Ectodermal cell (in vitro differentiated cells): ENCODE data around the gene CACNA1B.

ENCODE experiments used
- H3K27ac ChIP-seq: 2 replicates; pipeline ENCODE4 v1.7.0; 2013; ENCODE audit warnings: mild to moderate bottlenecking, low read depth, low read length; ENCODE audit not compliant: insufficient read depth, poor library complexity, severe bottlenecking
- H3K27me3 ChIP-seq: 2 replicates; pipeline ENCODE4 v1.7.0; 2013; ENCODE audit warnings: mild to moderate bottlenecking, low read length; ENCODE audit not compliant: insufficient read depth, control insufficient read depth, poor library complexity, severe bottlenecking
- H3K36me3 ChIP-seq: one replicate; pipeline ENCODE4 v1.7.0; 2013; ENCODE audit warnings: low read length; ENCODE audit not compliant: control insufficient read depth, insufficient read depth
- H3K4me1 ChIP-seq: one replicate; pipeline ENCODE4 v1.7.0; 2013; ENCODE audit warnings: low read length; ENCODE audit not compliant: control insufficient read depth, insufficient read depth
- H3K4me3 ChIP-seq: 2 replicates; pipeline ENCODE4 v1.7.0; 2013; ENCODE audit warnings: low read depth, low read length, control low read depth; ENCODE audit not compliant: insufficient read depth
- H3K9me3 ChIP-seq: 2 replicates; pipeline ENCODE4 v1.7.0; 2013; ENCODE audit warnings: mild to moderate bottlenecking, low read length, moderate library complexity; ENCODE audit not compliant: control insufficient read depth
- WGBS, 2 experiments: methylation state at CpG; one replicate each; pipeline ENCODE4 v1.1.7; 2013; ENCODE audit warnings: missing lambda C conversion rate in 2 of 2; 5-methylcytosine and 5-hydroxymethylcytosine counted together

The CACNA1B gene

DNA sequence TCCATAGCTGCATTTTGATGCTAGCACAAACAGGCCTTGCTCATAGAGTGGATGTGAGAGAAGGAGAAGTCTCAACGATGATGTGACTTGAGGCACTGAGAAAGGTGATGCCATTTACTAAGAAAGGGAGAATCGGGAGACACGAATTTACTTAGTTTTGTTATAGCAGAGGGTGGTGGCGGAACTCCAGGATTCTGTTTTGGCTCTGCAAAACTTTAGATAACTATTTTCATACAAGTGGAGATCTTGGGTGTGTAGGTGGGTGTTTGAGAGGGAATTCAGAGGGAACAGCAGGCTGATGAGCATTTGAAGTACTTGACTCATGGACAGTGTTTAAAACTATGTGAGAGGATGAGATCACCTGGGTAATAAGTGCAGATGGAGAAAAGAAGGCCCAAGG is 43.2 kb downstream of the CACNA1B start:
- Histone ChIP-seq H3K9me3 (no peaks in the 10 kb centered on the region), H3K27me3 (no peaks in the 10 kb centered on the region), H3K4me1 (peaks cover 7% of the 10 kb centered on the region), H3K36me3 (no peaks in the 10 kb centered on the region), H3K27ac (no peak overlapping the region), H3K4me3 (no peak overlapping the region)
- WGBS, 2 experiments, result 86 to 87% methylated on average over 4 of the region's 4 CpGs

DNA sequence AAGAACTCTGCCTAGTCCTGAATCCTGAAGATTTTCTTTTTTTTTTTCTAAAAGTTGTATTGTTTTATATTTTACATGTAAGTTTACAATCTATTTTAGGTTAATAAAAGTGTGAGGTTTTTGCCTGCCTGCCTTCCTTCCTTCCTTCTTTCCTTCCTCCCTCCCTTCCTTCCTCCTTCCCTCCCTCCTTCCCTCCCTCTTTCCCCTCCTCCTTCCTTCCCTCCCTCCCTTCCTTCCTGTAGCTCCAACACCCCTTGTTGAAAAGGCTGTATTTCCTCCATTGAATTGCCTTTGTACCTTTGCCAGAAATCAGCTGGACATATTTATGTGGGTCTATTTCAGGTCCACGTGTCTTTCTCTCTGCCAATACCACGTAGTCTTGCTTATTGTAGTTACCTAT is 46.6 kb downstream of the CACNA1B start:
- Histone ChIP-seq H3K36me3 (no peaks in the 10 kb centered on the region), H3K27me3 (no peaks in the 10 kb centered on the region), H3K4me3 (no peak overlapping the region), H3K4me1 (peaks cover under 1% of the 10 kb centered on the region), H3K9me3 (no peaks in the 10 kb centered on the region), H3K27ac (no peak overlapping the region)
- 71 to 92% methylated on average over 2 of the region's 2 CpGs for WGBS, 2 experiments

DNA sequence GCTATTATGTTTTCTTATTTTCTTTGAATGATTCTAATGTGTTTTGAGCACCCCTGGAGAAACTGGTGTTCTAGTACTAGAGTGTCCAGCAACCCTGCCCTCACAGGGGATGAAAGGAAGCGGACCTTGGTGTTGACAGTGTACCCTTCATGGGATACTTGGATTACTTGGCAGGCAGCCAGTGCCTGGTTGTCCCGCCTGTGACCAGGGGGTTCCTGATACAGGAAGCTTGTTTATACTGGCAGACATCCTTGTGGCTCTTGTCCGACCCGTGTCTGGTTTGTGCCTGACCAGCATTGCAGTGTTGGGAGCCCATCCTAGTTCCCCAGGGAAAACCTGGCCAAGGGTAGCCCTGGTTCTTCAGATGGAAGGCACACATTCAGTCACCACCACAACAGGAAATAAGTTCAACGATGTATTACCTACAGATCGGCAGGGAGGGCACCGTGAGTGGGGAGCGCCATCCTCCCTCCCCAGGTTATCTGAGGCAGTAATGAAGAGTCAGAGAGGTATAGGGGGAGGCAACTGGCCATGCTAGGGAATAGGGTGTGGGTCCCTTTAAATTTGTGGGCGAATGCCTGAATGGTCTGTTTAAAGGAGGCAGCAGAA is 47.3 kb downstream of the CACNA1B start:
- no peak overlapping the region for H3K4me3 ChIP-seq
- no peaks in the 10 kb centered on the region for H3K36me3 ChIP-seq
- no peaks in the 10 kb centered on the region for H3K27me3 ChIP-seq
- no peaks in the 10 kb centered on the region for H3K4me1 ChIP-seq
- H3K27ac ChIP-seq, result no peak overlapping the region
- no peaks in the 10 kb centered on the region for H3K9me3 ChIP-seq
- 90 to 92% methylated on average over 9 of the region's 9 CpGs for WGBS, 2 experiments

DNA sequence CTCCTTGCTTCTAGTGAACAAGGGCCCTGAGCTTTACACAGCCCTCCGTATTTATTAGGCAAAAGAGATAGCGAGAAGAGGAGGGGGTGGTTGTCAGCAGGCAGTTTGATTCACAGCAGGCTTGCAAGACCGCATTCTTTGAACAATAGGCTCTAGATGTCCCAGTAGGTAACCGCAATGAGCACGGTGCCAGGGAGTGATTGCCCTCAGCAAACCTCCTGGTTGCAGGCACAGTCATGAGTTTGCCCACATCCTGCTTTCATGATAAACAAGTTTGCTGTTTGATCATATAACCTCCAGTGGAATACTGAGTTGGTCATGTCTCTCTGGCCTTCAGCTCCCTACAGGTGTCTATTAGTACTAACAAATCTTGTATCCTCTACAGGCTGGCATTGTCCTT is 66.1 kb downstream of the CACNA1B start:
- Histone ChIP-seq H3K4me3 (no peak overlapping the region), H3K9me3 (peaks cover 13% of the 10 kb centered on the region), H3K27me3 (no peaks in the 10 kb centered on the region), H3K27ac (no peak overlapping the region), H3K36me3 (no peaks in the 10 kb centered on the region), H3K4me1 (no peaks in the 10 kb centered on the region)
- 91% methylated on average over 5 of the region's 5 CpGs for WGBS, 2 experiments

DNA sequence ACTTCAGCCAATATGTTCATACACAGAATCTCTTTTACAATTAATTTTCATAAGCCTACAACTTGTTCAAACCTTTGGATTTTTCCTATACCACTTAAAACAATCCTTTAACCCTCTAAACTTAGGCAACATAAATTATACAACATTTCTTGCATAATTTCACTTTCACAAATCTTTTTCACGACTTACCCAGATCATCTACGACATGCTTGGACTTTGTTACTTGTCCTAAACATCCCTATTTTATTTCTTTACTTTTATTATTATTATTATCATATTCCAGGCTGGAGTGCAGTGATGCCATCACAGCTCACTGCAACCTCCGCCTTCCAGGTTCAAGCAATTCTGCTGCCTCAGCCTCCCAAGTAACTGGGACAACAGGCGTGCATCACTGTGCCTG is 68.0 kb downstream of the CACNA1B start:
- H3K36me3 ChIP-seq, result no peaks in the 10 kb centered on the region
- 75 to 81% methylated on average over 4 of the region's 4 CpGs for WGBS, 2 experiments
- H3K4me3 ChIP-seq, result no peak overlapping the region
- peaks cover 15% of the 10 kb centered on the region for H3K9me3 ChIP-seq
- H3K4me1 ChIP-seq, result no peaks in the 10 kb centered on the region
- H3K27me3 ChIP-seq, result no peaks in the 10 kb centered on the region
- H3K27ac ChIP-seq, result no peak overlapping the region

DNA sequence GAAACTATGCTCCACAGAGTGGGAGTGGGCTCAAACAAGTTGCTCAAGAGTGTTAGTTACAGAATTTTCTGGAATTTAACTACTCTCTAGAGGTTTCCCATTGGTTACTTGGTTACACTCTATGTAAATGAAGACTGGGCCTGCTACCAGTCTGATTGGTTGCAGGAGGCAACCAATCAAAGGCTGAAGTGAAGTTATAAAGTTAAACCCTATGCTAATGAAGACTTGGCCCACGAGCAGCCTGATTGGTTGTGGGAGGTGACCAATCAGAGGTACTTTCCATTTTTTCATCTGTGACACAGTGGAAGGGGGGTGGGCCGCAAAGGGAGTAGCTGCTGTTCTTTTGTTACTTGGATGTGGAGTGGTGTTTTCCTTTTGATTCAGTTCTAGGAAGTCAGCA is 69.4 kb downstream of the CACNA1B start:
- no peak overlapping the region for H3K27ac ChIP-seq
- no peak overlapping the region for H3K4me3 ChIP-seq
- H3K27me3 ChIP-seq, result no peaks in the 10 kb centered on the region
- WGBS, 2 experiments, result 85 to 87% methylated on average over 2 of the region's 2 CpGs
- no peaks in the 10 kb centered on the region for H3K4me1 ChIP-seq
- no peaks in the 10 kb centered on the region for H3K36me3 ChIP-seq
- H3K9me3 ChIP-seq, result peaks cover 15% of the 10 kb centered on the region

DNA sequence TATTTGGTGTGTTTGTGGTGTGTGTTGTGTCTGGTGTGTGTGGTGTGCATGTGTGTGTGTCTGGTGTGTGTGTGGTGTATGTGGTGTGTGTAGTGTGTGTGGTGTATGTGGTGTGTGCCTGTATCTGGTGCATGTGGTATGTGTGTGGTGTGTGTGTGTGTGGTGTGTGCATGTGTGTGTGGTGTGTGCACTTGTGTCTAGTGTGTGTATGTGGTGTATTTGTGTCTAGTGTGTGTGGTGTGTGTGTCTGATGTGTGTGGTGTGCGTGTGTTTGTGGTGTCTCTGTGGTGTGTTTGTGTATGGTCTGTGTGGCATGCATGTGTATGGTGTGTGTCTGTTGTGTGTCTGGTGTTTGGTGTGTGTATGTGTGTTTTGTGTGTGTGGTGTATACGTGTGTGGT is 71.1 kb downstream of the CACNA1B start:
- H3K36me3 ChIP-seq, result no peaks in the 10 kb centered on the region
- peaks cover 15% of the 10 kb centered on the region for H3K9me3 ChIP-seq
- H3K27me3 ChIP-seq, result no peaks in the 10 kb centered on the region
- H3K4me3 ChIP-seq, result no peak overlapping the region
- H3K4me1 ChIP-seq, result no peaks in the 10 kb centered on the region
- WGBS, 2 experiments, result 84 to 90% methylated on average over 2 of the region's 2 CpGs
- no peak overlapping the region for H3K27ac ChIP-seq

DNA sequence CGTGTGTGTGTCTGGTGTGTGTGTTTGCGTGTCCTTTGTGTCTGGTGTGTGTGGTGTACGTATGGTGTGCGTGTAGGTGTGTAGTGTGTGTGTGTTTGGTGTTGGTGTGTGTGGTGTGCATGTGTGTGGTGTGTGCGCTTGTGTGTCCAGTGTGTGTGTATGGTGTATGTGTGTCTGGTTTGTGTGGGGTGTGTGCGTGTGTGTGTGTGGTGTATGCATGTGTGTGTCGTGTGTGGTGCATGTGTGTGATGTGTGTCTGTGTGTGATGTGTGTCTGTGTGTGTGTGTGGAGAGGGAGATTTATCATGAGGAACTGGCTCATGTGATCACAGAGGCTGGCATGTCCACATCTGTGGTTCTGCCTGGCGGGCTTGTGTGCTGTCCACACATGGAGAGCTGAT is 71.7 kb downstream of the CACNA1B start:
- WGBS, 2 experiments, result 91 to 92% methylated on average over 8 of the region's 8 CpGs
- Histone ChIP-seq H3K36me3 (no peaks in the 10 kb centered on the region), H3K9me3 (peaks cover 15% of the 10 kb centered on the region), H3K4me1 (no peaks in the 10 kb centered on the region), H3K27ac (no peak overlapping the region), H3K4me3 (no peak overlapping the region), H3K27me3 (no peaks in the 10 kb centered on the region)

DNA sequence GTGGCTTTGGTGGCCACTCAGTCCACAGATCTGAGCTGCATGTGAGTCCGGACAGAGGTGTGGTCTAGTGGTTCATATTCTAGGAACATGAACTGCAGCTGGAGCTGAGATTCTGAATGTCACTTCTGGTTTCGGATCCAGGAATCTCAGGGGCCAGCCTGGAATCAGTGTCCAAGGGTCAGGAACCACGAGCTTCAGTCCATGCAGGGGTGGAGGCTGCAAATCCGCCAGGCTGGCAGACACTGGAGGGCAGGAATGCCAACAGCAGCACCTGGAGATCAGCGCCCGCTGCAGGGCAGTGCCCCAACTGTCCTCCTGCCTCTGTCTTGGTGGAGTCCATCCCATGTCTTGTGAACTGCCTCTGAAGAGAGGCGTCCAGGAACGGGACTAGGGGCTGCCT is 73.5 kb downstream of the CACNA1B start:
- 88 to 90% methylated on average over 8 of the region's 8 CpGs for WGBS, 2 experiments
- Histone ChIP-seq H3K27me3 (no peaks in the 10 kb centered on the region), H3K36me3 (no peaks in the 10 kb centered on the region)

DNA sequence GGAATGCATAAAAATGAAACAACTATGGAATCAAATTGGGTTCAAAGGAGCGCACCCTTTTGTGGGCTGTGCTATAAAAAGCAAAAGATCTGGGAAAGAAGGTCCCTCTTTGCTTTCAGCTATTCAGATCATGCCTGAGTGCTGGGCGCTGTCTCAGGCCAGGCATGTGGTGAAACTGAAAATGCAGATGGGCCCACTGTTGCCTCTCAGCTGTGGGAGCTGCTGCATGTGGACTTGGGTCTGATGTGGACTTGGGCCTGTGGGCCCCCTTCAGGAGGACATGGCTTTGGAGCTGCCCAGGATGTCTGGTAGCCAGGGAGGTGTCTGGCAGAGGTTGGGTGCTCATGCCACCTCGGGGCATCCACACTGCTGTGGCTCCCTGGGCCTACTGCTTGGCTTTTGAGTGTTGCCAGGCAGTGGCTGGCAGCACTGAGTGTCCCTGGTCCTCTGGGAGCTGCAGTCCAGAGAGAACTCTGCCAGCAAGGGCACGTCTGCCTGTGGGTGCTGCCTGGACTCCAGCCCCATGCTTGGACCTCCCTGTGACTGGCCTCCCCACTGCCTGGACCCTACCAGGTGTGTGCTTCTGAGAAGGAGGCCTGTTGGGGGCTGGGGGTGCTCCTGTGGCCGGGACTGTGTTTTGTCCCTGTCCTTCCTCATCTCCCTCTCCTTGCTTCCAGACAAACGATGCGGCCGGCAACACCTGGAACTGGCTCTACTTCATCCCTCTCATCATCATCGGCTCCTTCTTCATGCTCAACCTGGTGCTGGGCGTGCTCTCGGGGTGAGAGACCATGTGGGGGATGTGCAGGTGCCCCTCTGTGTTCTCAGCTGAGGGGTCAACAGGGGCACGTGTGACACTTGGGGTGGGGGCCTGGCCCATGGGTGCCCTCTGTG is 74.3 kb downstream of the CACNA1B start:
- peaks cover 3% of the 10 kb centered on the region for H3K9me3 ChIP-seq
- H3K27me3 ChIP-seq, result no peaks in the 10 kb centered on the region
- H3K4me1 ChIP-seq, result no peaks in the 10 kb centered on the region
- no peak overlapping the region for H3K4me3 ChIP-seq
- 90 to 91% methylated on average over 12 of the region's 12 CpGs for WGBS, 2 experiments
- no peaks in the 10 kb centered on the region for H3K36me3 ChIP-seq
- H3K27ac ChIP-seq, result no peak overlapping the region

More for the DNA sequence above, 73.5 kb downstream of the CACNA1B start:
- Histone ChIP-seq H3K4me3 (no peak overlapping the region), H3K4me1 (no peaks in the 10 kb centered on the region), H3K9me3 (peaks cover 7% of the 10 kb centered on the region), H3K27ac (no peak overlapping the region)
